Testis (tissue), 3 donors: Measurements from ENCODE around the gene HAPLN2. TPM values are rescaled to one million over a fixed set of nuclear protein-coding genes. Genes with fewer than 3 reads are reported as not detected.
"Not testable (repeated sequence)": the region's sequence is repeated elsewhere in the genome, so short reads cannot be mapped to it uniquely, and the experiment has no call there.

Experiments used
- DNase-seq: peaks from one replicate; pipeline ENCODE4 v3.0.0-alpha.2; 2019
- H3K27ac ChIP-seq, 2 donors: fragments of 200-600 bp; sonication (generic); one replicate each; pipeline ENCODE4 v1.5.1; 2019
- H3K27me3 ChIP-seq: fragments of 200-600 bp; sonication (generic); one replicate; pipeline ENCODE4 v1.5.1; 2019
- H3K36me3 ChIP-seq: fragments of 200-600 bp; sonication (generic); one replicate; pipeline ENCODE4 v1.5.1; 2017; ENCODE audit warnings: low read depth; ENCODE audit errors: missing control alignments
- H3K4me1 ChIP-seq: fragments of 200-600 bp; sonication (generic); one replicate; pipeline ENCODE4 v1.5.1; 2019
- H3K4me3 ChIP-seq, 2 donors: fragments of 200-600 bp; sonication (generic); one replicate each; pipeline ENCODE4 v1.5.1; 2017 to 2019
- H3K9me3 ChIP-seq: fragments of 200-600 bp; sonication (generic); one replicate; pipeline ENCODE4 v1.5.1; 2017
- CTCF ChIP-seq, 3 experiments: fragments of 450-650 bp in 2 of 3; fragments of 200-600 bp in 1 of 3; sonication (generic) in 1 of 3; IDR thresholded peaks; one replicate each; pipeline ENCODE4 v1.5.1; 2016 to 2019; ENCODE audit warnings: antibody characterized with exemption in 3 of 3, mild to moderate bottlenecking in 2 of 3, moderate library complexity in 1 of 3
- POLR2A ChIP-seq: fragments of 450-650 bp; IDR thresholded peaks from one replicate; pipeline ENCODE4 v1.6.1; 2017; ENCODE audit warnings: antibody characterized with exemption, mild to moderate bottlenecking, moderate library complexity
- WGBS, 2 donors: methylation state at CpG; one replicate each; pipeline ENCODE4 v1.1.5; 2018; 5-methylcytosine and 5-hydroxymethylcytosine counted together
- intact Hi-C: fragments of 100-400 bp; cut with DNase I; formaldehyde crosslinking; loops from one replicate; pipeline ENCODE4 v1.15.1; 2023; ENCODE audit warnings: low total_unique reads
- polyA plus RNA-seq: library from polyadenylated mRNA; stranded (reverse); fragments of 350-450 nt; fragmentation: Illumina TruSeq; extraction: RNeasy Lipid Tissue Mini Kit (QIAGEN cat#74804); gene quantifications from one replicate; pipeline ENCODE4 v1.2.3, GENCODE V29; 2014; ENCODE audit warnings: low read depth, low replicate concordance; ENCODE audit not compliant: insufficient read depth
- total RNA-seq, 2 donors: library from RNA; depleted of rRNA; stranded (reverse); fragments of >200 nt; gene quantifications; one replicate each; pipeline ENCODE4 v1.2.3, GENCODE V29; 2016

Gene HAPLN2
- total and polyA plus RNA-seq, 3 donors from 2014 or later, result 1.5 to 6.0 (median 5.5) TPM

DNA sequence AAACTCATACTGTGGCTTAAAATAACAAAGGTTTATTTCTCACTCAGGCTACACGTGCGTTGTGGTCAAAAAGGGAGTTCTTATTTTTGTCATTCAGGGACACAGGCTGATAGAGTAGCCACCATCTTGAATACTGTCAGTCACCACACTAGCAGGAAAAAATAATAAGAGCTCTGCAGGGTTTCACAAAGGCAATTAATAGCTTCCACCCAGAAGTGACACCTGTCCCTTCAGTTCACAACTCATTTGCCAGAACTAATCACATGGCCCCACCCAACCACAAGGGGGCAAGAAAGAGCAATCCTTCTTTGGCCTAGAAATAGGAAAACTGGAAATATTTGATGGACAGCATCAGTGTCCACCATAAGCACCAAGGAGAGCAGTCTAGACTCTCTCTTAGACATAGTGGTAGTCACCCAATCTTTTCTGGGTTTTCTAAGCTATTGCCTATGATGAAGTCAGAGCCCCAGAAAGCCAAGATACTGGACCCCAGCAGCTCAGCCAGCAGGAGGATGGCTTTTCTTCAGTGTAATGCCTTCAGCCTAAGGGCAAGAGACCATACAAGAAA is 8.2 kb downstream of the HAPLN2 start:
- intact Hi-C loops, result no loop called here
- no peak overlapping the region for H3K27ac ChIP-seq
- peak; percentile 70 for DNase-seq
- 75 to 83% methylated on average over 2 of the region's 2 CpGs for WGBS, 2 donors
- H3K9me3 ChIP-seq, result no peaks in the 10 kb centered on the region
- peaks cover 18% of the 10 kb centered on the region for H3K4me1 ChIP-seq
- no peaks in the 10 kb centered on the region for H3K27me3 ChIP-seq
- peak; percentile 41 to 69 (median 58) for TF ChIP-seq CTCF (IDR thresholded peaks at IDR 0.05)
- no peak for TF ChIP-seq POLR2A
- H3K36me3 ChIP-seq, result no peaks in the 10 kb centered on the region
- no peak overlapping the region for H3K4me3 ChIP-seq

GRCh38 chr1:156629823-156630449 is 10.7 kb downstream of the HAPLN2 start:
- no peak overlapping the region for H3K4me3 ChIP-seq
- H3K4me1 ChIP-seq, result peaks cover 8% of the 10 kb centered on the region
- no peaks in the 10 kb centered on the region for H3K9me3 ChIP-seq
- H3K36me3 ChIP-seq, result no peaks in the 10 kb centered on the region
- intact Hi-C loops, result no loop called here
- H3K27me3 ChIP-seq, result no peaks in the 10 kb centered on the region
- TF ChIP-seq CTCF (IDR thresholded peaks at IDR 0.05), result no peak
- no peak for TF ChIP-seq POLR2A
- no peak for DNase-seq
- no peak overlapping the region for H3K27ac ChIP-seq
- WGBS, 2 donors, result 90 to 91% methylated on average over 8 of the region's 8 CpGs

DNA sequence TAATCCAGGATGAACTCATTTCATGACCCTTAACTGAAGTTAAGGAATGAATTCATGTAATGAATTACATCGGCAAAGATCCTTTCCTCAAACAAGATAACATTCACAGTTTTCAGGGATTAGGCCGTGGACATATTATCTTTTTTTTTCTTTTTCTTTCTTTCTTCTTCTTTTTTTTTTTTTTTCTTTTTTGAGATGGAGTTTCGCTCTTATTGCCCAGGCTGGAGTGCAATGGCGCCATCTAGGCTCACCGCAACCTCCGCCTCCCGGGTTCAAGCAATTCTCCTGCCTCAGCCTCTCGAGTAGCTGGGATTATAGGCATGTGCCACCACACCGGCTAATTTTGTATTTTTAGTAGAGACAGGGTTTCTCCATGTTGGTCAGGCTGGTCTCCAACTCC is 11.9 kb downstream of the HAPLN2 start:
- H3K4me1 ChIP-seq, H3K27me3 ChIP-seq, intact Hi-C loops, H3K9me3 ChIP-seq, H3K36me3 ChIP-seq, DNase-seq, H3K4me3 ChIP-seq, H3K27ac ChIP-seq: not testable (repeated sequence)
- WGBS, 2 donors, result 62 to 74% methylated on average over 9 of the region's 9 CpGs

DNA sequence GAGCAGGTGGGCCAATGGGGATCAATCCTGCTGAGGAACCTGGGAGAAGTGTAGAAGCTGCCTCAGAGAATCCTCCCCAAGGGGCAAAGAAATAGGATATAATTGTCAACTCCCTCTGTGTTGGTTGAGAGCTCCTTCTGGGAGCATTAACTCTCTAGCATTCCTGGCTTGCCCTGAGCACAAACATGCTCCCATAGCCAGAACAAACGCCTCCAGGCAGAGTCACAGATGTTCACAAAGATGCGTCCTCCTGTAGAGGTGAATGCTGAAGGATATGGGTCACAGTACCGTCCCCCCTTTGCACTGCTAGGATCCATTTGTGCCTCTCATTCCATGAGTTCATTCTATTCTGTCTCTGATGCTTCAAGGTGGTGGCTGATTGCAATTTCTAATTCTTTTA is 13.1 kb downstream of the HAPLN2 start:
- Histone ChIP-seq H3K4me3 (no peak overlapping the region), H3K9me3 (no peaks in the 10 kb centered on the region), H3K36me3 (no peaks in the 10 kb centered on the region), H3K4me1 (no peaks in the 10 kb centered on the region), H3K27ac (no peak overlapping the region), H3K27me3 (no peaks in the 10 kb centered on the region)
- TF ChIP-seq CTCF (IDR thresholded peaks at IDR 0.05) (no peak), POLR2A (no peak)
- intact Hi-C loops, result no loop called here
- 68 to 80% methylated on average over 3 of the region's 3 CpGs for WGBS, 2 donors
- no peak for DNase-seq

DNA sequence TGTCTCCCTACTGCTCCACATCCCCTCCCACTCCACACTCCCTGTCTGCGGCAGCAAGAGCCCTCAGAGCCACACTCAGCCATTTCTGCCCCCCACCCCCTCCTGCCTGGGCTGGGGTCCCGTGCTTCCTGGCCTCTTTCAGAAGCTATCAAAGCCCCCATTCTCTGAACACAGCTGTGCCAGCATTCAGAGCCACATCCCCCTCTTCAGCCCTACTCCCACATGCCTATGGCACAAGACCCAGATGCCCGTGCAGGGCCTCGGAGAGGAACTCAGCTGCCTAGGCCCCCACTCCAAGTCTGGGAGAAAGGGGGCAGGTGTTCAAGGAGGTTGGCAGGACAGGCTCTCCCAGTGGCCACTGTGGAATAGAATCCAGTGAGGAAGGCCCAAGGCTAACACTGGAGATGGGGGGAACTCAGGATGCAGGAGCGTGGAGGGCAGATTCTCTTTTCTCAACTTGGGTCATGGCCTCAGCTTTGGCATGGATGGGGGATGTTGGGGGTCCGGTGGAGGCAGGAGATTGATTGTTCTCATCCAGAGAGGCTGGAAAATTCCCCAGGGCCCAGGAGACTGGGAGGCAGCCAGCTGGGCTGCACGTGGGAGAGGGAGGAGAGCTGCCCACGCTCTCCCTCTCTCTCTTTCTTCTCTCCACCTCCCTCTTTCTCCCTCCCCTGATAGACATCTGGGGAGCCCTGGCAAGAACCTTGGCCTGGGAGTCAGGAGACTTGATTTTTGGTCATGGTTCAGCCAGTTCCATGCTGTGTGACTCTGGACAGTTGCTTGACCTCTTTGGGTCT is 19.2 kb downstream of the HAPLN2 start:
- Histone ChIP-seq H3K27ac (no peak overlapping the region), H3K9me3 (no peaks in the 10 kb centered on the region), H3K36me3 (no peaks in the 10 kb centered on the region), H3K4me3 (no peak overlapping the region), H3K27me3 (no peaks in the 10 kb centered on the region), H3K4me1 (peaks cover 15% of the 10 kb centered on the region)
- intact Hi-C loops, result no loop called here
- TF ChIP-seq POLR2A, result no peak
- TF ChIP-seq CTCF (IDR thresholded peaks at IDR 0.05), result no peak
- DNase-seq, result peak; percentile 63
- 47 to 50% methylated on average over 7 to 8 of the region's 8 CpGs for WGBS, 2 donors
